GM23338 (cell line): ENCODE measurements around the gene ANKFN1. TPM values are rescaled to one million over a fixed set of nuclear protein-coding genes. Genes with fewer than 3 reads are reported as not detected.

Experiments
- ATAC-seq: fragments of 200-7000 bp; cut with Tn5 transposase; 3 replicates; pipeline ENCODE4 v1.9.1; 2020
- DNase-seq: peaks from one replicate; pipeline ENCODE4 v3.0.0-alpha.2; 2015; ENCODE audit warnings: low spot score
- H2AFZ ChIP-seq: fragments of 200-600 bp; sonication (generic); 2 replicates; pipeline ENCODE4 v1.8.0; 2016; ENCODE audit warnings: antibody characterized with exemption, mild to moderate bottlenecking, moderate library complexity
- H3F3A ChIP-seq: fragments of 200-600 bp; sonication (generic); replicated peaks from 2 replicates; pipeline ENCODE4 v1.8.0; 2017; ENCODE audit warnings: antibody characterized with exemption, mixed run types, low read depth
- H3K27ac ChIP-seq: fragments of 200-600 bp; sonication (generic); 2 replicates; pipeline ENCODE4 v1.6.1; 2016; ENCODE audit warnings: low read depth
- H3K27me3 ChIP-seq: fragments of 200-600 bp; sonication (generic); 2 replicates; pipeline ENCODE4 v1.8.0; 2016; ENCODE audit warnings: mild to moderate bottlenecking, mixed run types, moderate library complexity; ENCODE audit not compliant: insufficient read depth
- H3K36me3 ChIP-seq: fragments of 200-600 bp; sonication (generic); 2 replicates; pipeline ENCODE4 v1.8.0; 2016; ENCODE audit warnings: mild to moderate bottlenecking; ENCODE audit not compliant: insufficient read depth
- H3K4me1 ChIP-seq: fragments of 200-600 bp; sonication (generic); 2 replicates; pipeline ENCODE4 v1.8.0; 2016; ENCODE audit warnings: mild to moderate bottlenecking, moderate library complexity; ENCODE audit not compliant: insufficient read depth
- H3K4me2 ChIP-seq: fragments of 200-600 bp; sonication (generic); 2 replicates; pipeline ENCODE4 v1.7.1; 2017; ENCODE audit warnings: mixed run types
- H3K4me3 ChIP-seq: fragments of 200-600 bp; sonication (generic); 2 replicates; pipeline ENCODE4 v1.6.1; 2016; ENCODE audit warnings: mixed run types
- H3K79me2 ChIP-seq: fragments of 200-600 bp; sonication (generic); replicated peaks from 2 replicates; pipeline ENCODE4 v1.8.0; 2017; ENCODE audit warnings: mild to moderate bottlenecking; ENCODE audit not compliant: insufficient read depth
- H3K9me2 ChIP-seq: fragments of 200-600 bp; sonication (generic); 2 replicates; pipeline ENCODE4 v1.8.0; 2017; ENCODE audit not compliant: insufficient read depth
- H4K20me1 ChIP-seq: fragments of 200-600 bp; sonication (generic); replicated peaks from 2 replicates; pipeline ENCODE4 v1.8.0; 2017; ENCODE audit warnings: mild to moderate bottlenecking; ENCODE audit not compliant: insufficient read depth
- H3K27ac Mint-ChIP-seq: 2 replicates; pipeline ENCODE4 v1.8.0; 2020; ENCODE audit warnings: inconsistent platforms, mild to moderate bottlenecking, moderate library complexity, mixed read lengths
- H3K27me3 Mint-ChIP-seq: 3 replicates; pipeline ENCODE4 v1.8.0; 2022; ENCODE audit warnings: low read depth, mild to moderate bottlenecking, moderate library complexity, mixed read lengths, inconsistent platforms; ENCODE audit not compliant: insufficient read depth, poor library complexity
- H3K36me3 Mint-ChIP-seq: 3 replicates; pipeline ENCODE4 v1.8.0; 2021; ENCODE audit warnings: low read depth, mild to moderate bottlenecking, inconsistent platforms, moderate library complexity, mixed read lengths
- H3K4me1 Mint-ChIP-seq: 3 replicates; pipeline ENCODE4 v1.8.0; 2020; ENCODE audit warnings: mild to moderate bottlenecking, inconsistent platforms, mixed read lengths
- H3K4me3 Mint-ChIP-seq: 3 replicates; pipeline ENCODE4 v1.8.0; 2021; ENCODE audit warnings: moderate library complexity, mild to moderate bottlenecking, inconsistent platforms, mixed read lengths
- H3K9me3 Mint-ChIP-seq: 3 replicates; pipeline ENCODE4 v1.8.0; 2020; ENCODE audit warnings: moderate library complexity, mild to moderate bottlenecking, inconsistent platforms, mixed read lengths
- ETS1 ChIP-seq: IDR thresholded peaks from 2 replicates; pipeline ENCODE4 v1.6.1; 2016; ENCODE audit warnings: antibody characterized with exemption
- EZH2phosphoT487 ChIP-seq: fragments of 200-600 bp; sonication (generic); IDR thresholded peaks from one replicate; pipeline ENCODE4 v1.8.1; 2018; ENCODE audit warnings: antibody characterized with exemption; ENCODE audit not compliant: unreplicated experiment
- STAT1 ChIP-seq: IDR thresholded peaks from one replicate; pipeline ENCODE4 v1.6.1; 2016; ENCODE audit warnings: antibody characterized with exemption; ENCODE audit not compliant: unreplicated experiment
- ZNF331 ChIP-seq: fragments of 250-450 bp; sonication (Bioruptor Pico); IDR thresholded peaks from 2 replicates; pipeline ENCODE4 v1.5.0; 2020; ENCODE audit warnings: low read depth, mild to moderate bottlenecking, moderate library complexity
- ZNF462 ChIP-seq: fragments of 250-450 bp; sonication (Bioruptor Pico); IDR thresholded peaks from 2 replicates; pipeline ENCODE4 v1.5.0; 2020; ENCODE audit warnings: mild to moderate bottlenecking, moderate library complexity
- polyA plus RNA-seq: library from polyadenylated mRNA; unstranded; fragments of >200 nt; fragmentation: Nextera tagmentation; extraction: Ambion mirVana; gene quantifications from 2 replicates; pipeline ENCODE4 v1.2.1, GENCODE V29; 2016
- total RNA-seq: library from RNA; depleted of rRNA; stranded (reverse); fragments of >200 nt; shearing (Covaris generic); gene quantifications from 2 replicates; pipeline ENCODE4 v1.2.3, GENCODE V29; 2014
- TF ChIP-seq, protein P1 (sequence below): IDR thresholded peaks from one replicate; pipeline ENCODE4 v1.6.1; 2018; ENCODE audit warnings: antibody characterized with exemption; ENCODE audit not compliant: unreplicated experiment

ANKFN1 gene
- total and polyA plus RNA-seq, 2 experiments from 2014 or later = not detected

GRCh38 chr17:56247816-56248215 is 94.5 kb downstream of the ANKFN1 start:
- Histone ChIP-seq H3K4me1 (no peaks in the 10 kb centered on the region), H3K9me2 (no peaks in the 10 kb centered on the region), H2AFZ (no peak overlapping the region), H3K36me3 (no peaks in the 10 kb centered on the region), H3F3A (no peaks in the 10 kb centered on the region), H3K4me3 (no peak overlapping the region), H3K4me2 (no peak overlapping the region), H3K27me3 (no peaks in the 10 kb centered on the region), H3K27ac (no peak overlapping the region), H4K20me1 (no peaks in the 10 kb centered on the region), H3K79me2 (no peaks in the 10 kb centered on the region)
- no peak for TF ChIP-seq ETS1
- no peak for TF ChIP-seq STAT1
- TF ChIP-seq ZNF331 (CRISPR knock-in tag) = no peak
- TF ChIP-seq EZH2phosphoT487 = no peak
- TF ChIP-seq, protein P1, sequence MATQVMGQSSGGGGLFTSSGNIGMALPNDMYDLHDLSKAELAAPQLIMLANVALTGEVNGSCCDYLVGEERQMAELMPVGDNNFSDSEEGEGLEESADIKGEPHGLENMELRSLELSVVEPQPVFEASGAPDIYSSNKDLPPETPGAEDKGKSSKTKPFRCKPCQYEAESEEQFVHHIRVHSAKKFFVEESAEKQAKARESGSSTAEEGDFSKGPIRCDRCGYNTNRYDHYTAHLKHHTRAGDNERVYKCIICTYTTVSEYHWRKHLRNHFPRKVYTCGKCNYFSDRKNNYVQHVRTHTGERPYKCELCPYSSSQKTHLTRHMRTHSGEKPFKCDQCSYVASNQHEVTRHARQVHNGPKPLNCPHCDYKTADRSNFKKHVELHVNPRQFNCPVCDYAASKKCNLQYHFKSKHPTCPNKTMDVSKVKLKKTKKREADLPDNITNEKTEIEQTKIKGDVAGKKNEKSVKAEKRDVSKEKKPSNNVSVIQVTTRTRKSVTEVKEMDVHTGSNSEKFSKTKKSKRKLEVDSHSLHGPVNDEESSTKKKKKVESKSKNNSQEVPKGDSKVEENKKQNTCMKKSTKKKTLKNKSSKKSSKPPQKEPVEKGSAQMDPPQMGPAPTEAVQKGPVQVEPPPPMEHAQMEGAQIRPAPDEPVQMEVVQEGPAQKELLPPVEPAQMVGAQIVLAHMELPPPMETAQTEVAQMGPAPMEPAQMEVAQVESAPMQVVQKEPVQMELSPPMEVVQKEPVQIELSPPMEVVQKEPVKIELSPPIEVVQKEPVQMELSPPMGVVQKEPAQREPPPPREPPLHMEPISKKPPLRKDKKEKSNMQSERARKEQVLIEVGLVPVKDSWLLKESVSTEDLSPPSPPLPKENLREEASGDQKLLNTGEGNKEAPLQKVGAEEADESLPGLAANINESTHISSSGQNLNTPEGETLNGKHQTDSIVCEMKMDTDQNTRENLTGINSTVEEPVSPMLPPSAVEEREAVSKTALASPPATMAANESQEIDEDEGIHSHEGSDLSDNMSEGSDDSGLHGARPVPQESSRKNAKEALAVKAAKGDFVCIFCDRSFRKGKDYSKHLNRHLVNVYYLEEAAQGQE = no peak
- DNase-seq (no peak), ATAC-seq (no peak)
- no peaks in the 10 kb centered on the region for H3K9me3 Mint-ChIP-seq
- no peak overlapping the region for H3K27ac Mint-ChIP-seq
- H3K4me1 Mint-ChIP-seq = no peaks in the 10 kb centered on the region
- no peaks in the 10 kb centered on the region for H3K36me3 Mint-ChIP-seq
- no peaks in the 10 kb centered on the region for H3K27me3 Mint-ChIP-seq
- H3K4me3 Mint-ChIP-seq = no peak overlapping the region

DNA sequence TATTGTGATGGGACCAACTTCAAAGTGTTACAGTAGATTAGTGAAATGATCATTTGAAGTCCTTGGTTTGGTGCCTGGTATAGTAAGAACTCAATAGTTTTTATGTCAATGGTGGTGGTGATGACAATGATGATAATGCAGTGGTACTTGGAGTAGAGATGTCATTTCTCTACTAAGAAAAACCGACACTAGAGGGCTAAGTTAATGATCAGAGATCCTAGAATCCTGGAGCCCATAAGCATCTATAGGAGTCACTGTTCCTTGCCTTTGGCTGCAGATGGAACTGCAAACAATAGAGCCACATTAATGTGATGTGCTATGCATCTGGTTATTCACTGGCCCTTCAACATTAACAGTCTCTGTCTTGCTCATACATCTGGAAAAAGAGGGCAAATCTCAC is 103.8 kb downstream of the ANKFN1 start:
- ATAC-seq = no peak
- TF ChIP-seq, protein P1 = no peak
- no peak for TF ChIP-seq ZNF462 (CRISPR knock-in tag)

More for the DNA sequence above, 103.8 kb downstream of the ANKFN1 start:
- H3K4me3 ChIP-seq = no peak overlapping the region
- no peaks in the 10 kb centered on the region for H3K27me3 ChIP-seq
- H3K4me1 ChIP-seq = peaks cover 14% of the 10 kb centered on the region
- DNase-seq = peak; percentile 25
- Mint-ChIP-seq H3K9me3 (no peaks in the 10 kb centered on the region), H3K27me3 (no peaks in the 10 kb centered on the region), H3K36me3 (no peaks in the 10 kb centered on the region), H3K27ac (no peak overlapping the region), H3K4me1 (peaks cover 7% of the 10 kb centered on the region), H3K4me3 (no peak overlapping the region)
- no peak overlapping the region for H2AFZ ChIP-seq
- no peak overlapping the region for H3K4me2 ChIP-seq
- no peaks in the 10 kb centered on the region for H3F3A ChIP-seq
- H3K36me3 ChIP-seq = no peaks in the 10 kb centered on the region
- no peak overlapping the region for H3K27ac ChIP-seq
- H3K79me2 ChIP-seq = no peaks in the 10 kb centered on the region
- no peaks in the 10 kb centered on the region; the same call in 1 of the 2 replicates for H4K20me1 ChIP-seq
- peaks cover 5% of the 10 kb centered on the region; the same call in 1 of the 2 replicates for H3K9me2 ChIP-seq
